DND-41 (cell line): ENCODE measurements around the gene ERICH3.

Source experiments
- ATAC-seq: fragments of 200-7000 bp; cut with Tn5 transposase; 3 replicates; pipeline ENCODE4 v1.9.1; 2021; ENCODE audit warnings: low read depth; ENCODE audit not compliant: insufficient read depth
- DNase-seq: peaks from one replicate; pipeline ENCODE4 v3.0.0-alpha.2; 2020
- H2AFZ ChIP-seq: 2 replicates; pipeline ENCODE4 v1.6.0; 2012; ENCODE audit warnings: low read depth, low read length
- H3K27ac ChIP-seq: 2 replicates; pipeline ENCODE4 v1.5.1; 2012; ENCODE audit warnings: low read length, inconsistent platforms
- H3K27me3 ChIP-seq: fragments of 200-600 bp; sonication (generic); 2 replicates; pipeline ENCODE4 v1.6.0; 2012; ENCODE audit warnings: low read length, mild to moderate bottlenecking, inconsistent platforms; ENCODE audit not compliant: insufficient read depth, poor library complexity
- H3K36me3 ChIP-seq: 2 replicates; pipeline ENCODE4 v1.5.1; 2012; ENCODE audit warnings: low read length, inconsistent platforms; ENCODE audit not compliant: insufficient read depth
- H3K4me1 ChIP-seq: 2 replicates; pipeline ENCODE4 v1.5.1; 2012; ENCODE audit warnings: mild to moderate bottlenecking, low read length; ENCODE audit not compliant: insufficient read depth
- H3K4me2 ChIP-seq: 2 replicates; pipeline ENCODE4 v1.6.0; 2012; ENCODE audit warnings: mild to moderate bottlenecking, moderate library complexity, low read length, inconsistent platforms; ENCODE audit not compliant: insufficient read depth
- H3K4me3 ChIP-seq, 2 experiments: fragments of 200-600 bp in 1 of 2; shearing (Covaris generic) in 1 of 2; 2 replicates each; pipeline ENCODE4 v1.5.1; 2012 to 2016; ENCODE audit warnings: inconsistent platforms in 2 of 2, low read length in 2 of 2, mild to moderate bottlenecking in 2 of 2, low read depth in 1 of 2, moderate library complexity in 1 of 2
- H3K79me2 ChIP-seq: 2 replicates; pipeline ENCODE4 v1.6.0; 2012; ENCODE audit warnings: low read length, inconsistent platforms; ENCODE audit not compliant: insufficient read depth
- H3K9ac ChIP-seq: 2 replicates; pipeline ENCODE4 v1.6.0; 2012; ENCODE audit warnings: low read depth, mild to moderate bottlenecking, inconsistent platforms, low read length, moderate library complexity
- H3K9me3 ChIP-seq: 2 replicates; pipeline ENCODE4 v1.5.1; 2012; ENCODE audit warnings: low read length, moderate library complexity, mild to moderate bottlenecking, inconsistent platforms; ENCODE audit not compliant: insufficient read depth, severe bottlenecking
- H4K20me1 ChIP-seq: 2 replicates; pipeline ENCODE4 v1.6.0; 2012; ENCODE audit warnings: low read length; ENCODE audit not compliant: insufficient read depth
- CTCF ChIP-seq: IDR thresholded peaks from 2 replicates; pipeline ENCODE4 v1.5.1; 2012; ENCODE audit warnings: borderline replicate concordance, low read length, moderate library complexity, mild to moderate bottlenecking; ENCODE audit not compliant: poor library complexity, severe bottlenecking; ENCODE audit errors: extremely low read depth
- EZH2 ChIP-seq: IDR thresholded peaks from 3 replicates; pipeline ENCODE4 v1.6.1; 2012; ENCODE audit warnings: borderline replicate concordance, low read depth, mild to moderate bottlenecking, moderate library complexity, low read length, inconsistent platforms; ENCODE audit not compliant: severe bottlenecking

Gene ERICH3

GRCh38 chr1:74713849-74714248 lies 40.3 kb upstream of the ERICH3 start:
- Histone ChIP-seq H3K36me3 (0 out of 2 replicates have a peak, but pooled peaks cover 9% of the 10 kb centered on the region), H4K20me1 (no peaks in the 10 kb centered on the region), H3K4me2 (no peak overlapping the region), H3K27ac (no peak overlapping the region), H2AFZ (no peak overlapping the region), H3K9me3 (no peaks in the 10 kb centered on the region), H3K79me2 (no peaks in the 10 kb centered on the region), H3K27me3 (no peaks in the 10 kb centered on the region), H3K4me1 (no peaks in the 10 kb centered on the region), H3K9ac (no peak overlapping the region), H3K4me3 (no peak overlapping the region)
- ATAC-seq (no peak), DNase-seq (no peak)
- TF ChIP-seq EZH2 (no peak), CTCF (no peak)

DNA sequence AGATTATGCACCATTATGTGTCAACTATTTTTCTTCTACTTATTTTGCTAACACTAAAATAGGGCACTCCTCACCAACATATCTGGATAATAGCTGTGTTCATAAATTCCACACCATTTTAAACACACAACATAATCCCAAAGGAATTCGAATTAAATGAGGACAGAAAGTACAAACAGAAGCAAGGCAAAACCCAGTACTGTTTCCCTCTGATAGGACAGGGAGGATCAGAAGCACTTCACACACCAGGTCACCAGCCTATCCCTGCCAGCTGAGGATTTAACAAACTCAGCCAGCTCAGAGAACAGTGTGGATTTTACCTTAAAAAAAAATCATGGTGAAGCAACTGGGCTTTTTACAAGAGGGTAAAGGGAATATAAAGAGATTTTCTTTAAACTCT lies 39.3 kb upstream of the ERICH3 start:
- Histone ChIP-seq H3K4me3 (no peak overlapping the region), H3K9ac (no peak overlapping the region), H4K20me1 (no peaks in the 10 kb centered on the region), H3K79me2 (no peaks in the 10 kb centered on the region), H3K27ac (no peak overlapping the region), H3K4me1 (no peaks in the 10 kb centered on the region), H3K4me2 (no peak overlapping the region), H3K36me3 (0 out of 2 replicates have a peak, but pooled peaks cover 9% of the 10 kb centered on the region), H3K27me3 (no peaks in the 10 kb centered on the region), H2AFZ (no peak overlapping the region), H3K9me3 (no peaks in the 10 kb centered on the region)
- ATAC-seq, result no peak
- no peak for TF ChIP-seq CTCF
- no peak for DNase-seq

GRCh38 chr1:74703386-74704182 lies 30.0 kb upstream of the ERICH3 start:
- Histone ChIP-seq H3K27ac (no peak overlapping the region), H3K4me3 (no peak overlapping the region), H3K9me3 (no peaks in the 10 kb centered on the region), H2AFZ (no peak overlapping the region), H3K4me1 (no peaks in the 10 kb centered on the region), H3K36me3 (peaks cover 8% of the 10 kb centered on the region; the same call in 1 of the 2 replicates), H3K79me2 (no peaks in the 10 kb centered on the region), H3K27me3 (no peaks in the 10 kb centered on the region), H3K9ac (no peak overlapping the region), H3K4me2 (no peak overlapping the region), H4K20me1 (no peaks in the 10 kb centered on the region)
- ATAC-seq (no peak), DNase-seq (no peak)
- no peak for TF ChIP-seq EZH2
- no peak for TF ChIP-seq CTCF
